K562 (cell line): ENCODE measurements around the gene JPH3. TPM values are rescaled to one million over a fixed set of nuclear protein-coding genes. Genes with fewer than 3 reads are reported as not detected.

Experiments used
- ARID4B ChIP-seq: sonication (generic); formaldehyde crosslinking; IDR thresholded peaks from 2 replicates; pipeline ENCODE4 v1.8.0; 2022; ENCODE audit warnings: mild to moderate bottlenecking, missing genetic modification reagents
- CBX2 ChIP-seq: fragments of 200-600 bp; sonication (generic); IDR thresholded peaks from one replicate; pipeline ENCODE4 v1.6.1; 2012; ENCODE audit warnings: mild to moderate bottlenecking, low read length, inconsistent platforms; ENCODE audit not compliant: insufficient read depth, poor library complexity, severe bottlenecking
- CHCHD3 ChIP-seq: fragments of 250-450 bp; sonication (Bioruptor Pico); IDR thresholded peaks from 2 replicates; pipeline ENCODE4 v2.1.2; 2022; ENCODE audit warnings: mild to moderate bottlenecking
- HDGF ChIP-seq: fragments of 450-650 bp; IDR thresholded peaks from 2 replicates; pipeline ENCODE4 v1.6.1; 2016
- HSF4 ChIP-seq: fragments of 250-450 bp; sonication (Bioruptor Pico); IDR thresholded peaks from 2 replicates; pipeline ENCODE4 v2.1.2; 2022; ENCODE audit warnings: mild to moderate bottlenecking, moderate library complexity, borderline replicate concordance
- NFE2 ChIP-seq: IDR thresholded peaks from 2 replicates; pipeline ENCODE4 v1.6.1; 2014; ENCODE audit warnings: antibody characterized with exemption, low read depth
- NR1H2 ChIP-seq: sonication (generic); formaldehyde crosslinking; IDR thresholded peaks from 2 replicates; pipeline ENCODE4 v1.4.0; 2020; ENCODE audit warnings: mild to moderate bottlenecking, missing genetic modification reagents
- RBFOX2 ChIP-seq: fragments of 200-400 bp; formaldehyde crosslinking; IDR thresholded peaks from 2 replicates; pipeline ENCODE4 v1.6.1; 2017; ENCODE audit warnings: low read depth, mild to moderate bottlenecking, low read length, moderate library complexity
- RBM15 ChIP-seq: fragments of 200-400 bp; formaldehyde crosslinking; IDR thresholded peaks from 2 replicates; pipeline ENCODE4 v1.6.1; 2018; ENCODE audit warnings: mild to moderate bottlenecking, low read length, moderate library complexity; ENCODE audit not compliant: insufficient read depth
- TOE1 ChIP-seq, 2 experiments: fragments of 450-650 bp in 1 of 2; sonication (generic) in 1 of 2; formaldehyde crosslinking in 1 of 2; IDR thresholded peaks; 2 replicates each; pipeline versions ENCODE4 v1.7.1 to v1.8.0; 2016 to 2022; ENCODE audit warnings: borderline replicate concordance in 2 of 2, mild to moderate bottlenecking in 2 of 2, antibody characterized with exemption in 1 of 2, inconsistent platforms in 1 of 2, low read depth in 1 of 2, missing genetic modification reagents in 1 of 2, moderate library complexity in 1 of 2
- VEZF1 ChIP-seq: fragments of 200-800 bp; sonication (Bioruptor generic); IDR thresholded peaks from 2 replicates; pipeline ENCODE4 v1.6.1; 2017; ENCODE audit warnings: missing genetic modification characterization, missing compliant biosample characterization
- ZNF311 ChIP-seq: fragments of 250-450 bp; sonication (Bioruptor Pico); IDR thresholded peaks from 2 replicates; pipeline ENCODE4 v1.4.0; 2020; ENCODE audit warnings: mild to moderate bottlenecking, moderate library complexity
- ZNF76 ChIP-seq: fragments of 250-450 bp; sonication (Bioruptor Pico); IDR thresholded peaks from 2 replicates; pipeline ENCODE4 v1.4.0; 2020; ENCODE audit warnings: mild to moderate bottlenecking, moderate library complexity, borderline replicate concordance
- ZNF766 ChIP-seq: fragments of 200-800 bp; sonication (Bioruptor generic); conservative IDR thresholded peaks from 2 replicates; pipeline ENCODE4 v1.6.1; 2016; ENCODE audit warnings: missing genetic modification characterization, missing compliant biosample characterization
- ZNF780A ChIP-seq: fragments of 250-450 bp; sonication (Bioruptor Pico); IDR thresholded peaks from 2 replicates; pipeline ENCODE4 v1.5.0; 2021; ENCODE audit warnings: mild to moderate bottlenecking
- polyA plus RNA-seq, 8 experiments: library from polyadenylated mRNA; depleted of rRNA in 4 of 8; stranded (reverse) in 5 of 8; unstranded in 3 of 8; fragments of >200 nt; fragmentation: Nextera tagmentation in 2 of 8; fragmentation: Illumina TruSeq in 1 of 8; extraction: Ambion mirVana in 2 of 8; extraction: Trizol in 1 of 8; gene quantifications; 2 replicates each; pipeline versions ENCODE4 v1.2.1 to v1.2.3, GENCODE V29; 2011 to 2014; ENCODE audit warnings: inconsistent platforms in 1 of 8, missing spikeins in 1 of 8
- total RNA-seq, 7 experiments: library from RNA; depleted of rRNA in 6 of 7; stranded (reverse); fragments of >200 nt in 6 of 7; fragmentation: Illumina TruSeq in 2 of 7; extraction: Trizol in 2 of 7; gene quantifications; 2 replicates each; pipeline versions ENCODE4 v1.2.1 to v1.2.3, GENCODE V29; 2011 to 2021; ENCODE audit warnings: low replicate concordance in 1 of 7
- TF ChIP-seq, protein P1 (sequence below): IDR thresholded peaks from 2 replicates; pipeline ENCODE4 v1.6.1; 2011; ENCODE audit warnings: borderline replicate concordance, low read depth, mild to moderate bottlenecking, moderate library complexity, low read length; ENCODE audit not compliant: insufficient read depth, poor library complexity, severe bottlenecking
- TF ChIP-seq, protein P2 (sequence below): fragments of 250-450 bp; sonication (Bioruptor Pico); IDR thresholded peaks from 2 replicates; pipeline ENCODE4 v1.4.0; 2020; ENCODE audit warnings: borderline replicate concordance

Gene JPH3
- total and polyA plus RNA-seq, 9 of the 15 experiments (the other 6 are each of a cell fraction or from before 2014, with no cell fraction given): 0.01 TPM; not detected in 8

GRCh38 chr16:87560428-87561199 lies 41.7 kb upstream of the JPH3 start (continued):
- TF ChIP-seq RBFOX2 (no peak), ARID4B (CRISPR knock-in tag) (no peak), TOE1 (IDR thresholded peaks at IDR 0.05; ENCODE audit: borderline replicate concordance) (no peak), TOE1 (CRISPR knock-in tag; IDR thresholded peaks at IDR 0.05; ENCODE audit: borderline replicate concordance, low read depth) (no peak), CBX2 (no peak), HSF4 (CRISPR knock-in tag) (no peak), NFE2 (no peak), RBM15 (no peak), CHCHD3 (no peak), NR1H2 (no peak), HDGF (0 out of 2 replicates have a peak, but pooled peaks have one; percentile 66), VEZF1 (no peak; the same call in 1 of the 2 replicates), ZNF766 (CRISPR knock-in tag) (no peak), ZNF76 (no peak), ZNF780A (CRISPR knock-in tag) (no peak), ZNF311 (CRISPR knock-in tag) (no peak)
- TF ChIP-seq, protein P1, sequence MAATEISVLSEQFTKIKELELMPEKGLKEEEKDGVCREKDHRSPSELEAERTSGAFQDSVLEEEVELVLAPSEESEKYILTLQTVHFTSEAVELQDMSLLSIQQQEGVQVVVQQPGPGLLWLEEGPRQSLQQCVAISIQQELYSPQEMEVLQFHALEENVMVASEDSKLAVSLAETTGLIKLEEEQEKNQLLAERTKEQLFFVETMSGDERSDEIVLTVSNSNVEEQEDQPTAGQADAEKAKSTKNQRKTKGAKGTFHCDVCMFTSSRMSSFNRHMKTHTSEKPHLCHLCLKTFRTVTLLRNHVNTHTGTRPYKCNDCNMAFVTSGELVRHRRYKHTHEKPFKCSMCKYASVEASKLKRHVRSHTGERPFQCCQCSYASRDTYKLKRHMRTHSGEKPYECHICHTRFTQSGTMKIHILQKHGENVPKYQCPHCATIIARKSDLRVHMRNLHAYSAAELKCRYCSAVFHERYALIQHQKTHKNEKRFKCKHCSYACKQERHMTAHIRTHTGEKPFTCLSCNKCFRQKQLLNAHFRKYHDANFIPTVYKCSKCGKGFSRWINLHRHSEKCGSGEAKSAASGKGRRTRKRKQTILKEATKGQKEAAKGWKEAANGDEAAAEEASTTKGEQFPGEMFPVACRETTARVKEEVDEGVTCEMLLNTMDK: no peak
- TF ChIP-seq, protein P2, sequence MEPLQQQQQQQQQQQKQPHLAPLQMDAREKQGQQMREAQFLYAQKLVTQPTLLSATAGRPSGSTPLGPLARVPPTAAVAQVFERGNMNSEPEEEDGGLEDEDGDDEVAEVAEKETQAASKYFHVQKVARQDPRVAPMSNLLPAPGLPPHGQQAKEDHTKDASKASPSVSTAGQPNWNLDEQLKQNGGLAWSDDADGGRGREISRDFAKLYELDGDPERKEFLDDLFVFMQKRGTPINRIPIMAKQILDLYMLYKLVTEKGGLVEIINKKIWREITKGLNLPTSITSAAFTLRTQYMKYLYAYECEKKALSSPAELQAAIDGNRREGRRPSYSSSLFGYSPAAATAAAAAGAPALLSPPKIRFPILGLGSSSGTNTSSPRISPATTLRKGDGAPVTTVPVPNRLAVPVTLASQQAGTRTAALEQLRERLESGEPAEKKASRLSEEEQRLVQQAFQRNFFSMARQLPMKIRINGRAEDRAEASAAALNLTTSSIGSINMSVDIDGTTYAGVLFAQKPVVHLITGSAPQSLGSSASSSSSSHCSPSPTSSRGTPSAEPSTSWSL (CRISPR knock-in tag): no peak
